H1 (cell line): ENCODE measurements around the gene CYP2J2. TPM values are rescaled to one million over a fixed set of nuclear protein-coding genes. Genes with fewer than 3 reads are reported as not detected.

Source experiments
- CTCF ChIA-PET: fragments of 300-600 bp; sonication (Branson Sonifier 250); formaldehyde crosslinking; loops from one replicate; lab custom pipeline; 2021; ENCODE audit not compliant: partially characterized antibody; lab: Charles Lee
- POLR2A ChIA-PET: fragments of 300-600 bp; sonication (Branson Sonifier 250); formaldehyde crosslinking; loops from one replicate; lab custom pipeline; 2021; ENCODE audit warnings: inconsistent platforms; ENCODE audit not compliant: partially characterized antibody; lab: Charles Lee
- DNase-seq, 2 experiments: peaks; one replicate each; pipeline versions ENCODE4 v3.0.0 to v3.0.0-alpha.2; 2010 to 2022; ENCODE audit warnings: low spot score in 2 of 2, low read depth in 1 of 2, mixed read lengths in 1 of 2
- FAIRE-seq: peaks from 2 replicates; lab custom pipeline; 2011; peaks lifted over from hg19 to GRCh38; lab: Jason Lieb, UNC
- H2AFZ ChIP-seq: 2 replicates; pipeline ENCODE4 v1.8.1; 2012; ENCODE audit warnings: low read length, inconsistent platforms
- H2AK5ac ChIP-seq: 2 replicates; pipeline ENCODE4 v1.6.1; 2013; ENCODE audit warnings: low read depth, low read length
- H2BK120ac ChIP-seq: replicated peaks from 2 replicates; pipeline ENCODE3; 2013; ENCODE audit warnings: low read depth, low read length, inconsistent platforms
- H2BK12ac ChIP-seq: 2 replicates; pipeline ENCODE4 v1.6.1; 2013; ENCODE audit warnings: low read depth, low read length
- H2BK15ac ChIP-seq: 2 replicates; pipeline ENCODE4 v1.6.1; 2013; ENCODE audit warnings: low read length
- H2BK20ac ChIP-seq: 2 replicates; pipeline ENCODE4 v1.6.1; 2013; ENCODE audit warnings: low read length
- H2BK5ac ChIP-seq: 2 replicates; pipeline ENCODE4 v1.6.1; 2013; ENCODE audit warnings: low read depth, low read length
- H3K14ac ChIP-seq: 2 replicates; pipeline ENCODE4 v1.6.1; 2013; ENCODE audit warnings: inconsistent platforms; ENCODE audit not compliant: insufficient read length
- H3K18ac ChIP-seq: 2 replicates; pipeline ENCODE4 v1.6.1; 2013; ENCODE audit warnings: low read length; ENCODE audit errors: extremely low read depth
- H3K23ac ChIP-seq: 2 replicates; pipeline ENCODE4 v1.6.1; 2013; ENCODE audit warnings: inconsistent platforms; ENCODE audit not compliant: insufficient read length
- H3K23me2 ChIP-seq: 2 replicates; pipeline ENCODE4 v1.6.1; 2013; ENCODE audit warnings: low read depth, low read length
- H3K27ac ChIP-seq: 2 replicates; pipeline ENCODE4 v1.6.1; 2011; ENCODE audit warnings: low read depth, low read length, inconsistent platforms
- H3K27me3 ChIP-seq, 4 experiments: replicated peaks in 1 of 4; 1 replicate in 1 of 4; 2 replicates in 3 of 4; pipeline versions ENCODE4 v1.6.1 to v1.8.1; 2011 to 2013; ENCODE audit warnings: low read length in 3 of 4, mild to moderate bottlenecking in 3 of 4, inconsistent platforms in 2 of 4, mixed read lengths in 2 of 4, moderate library complexity in 1 of 4; ENCODE audit not compliant: control insufficient read depth in 3 of 4, insufficient read depth in 3 of 4; ENCODE audit errors: extremely low read depth in 1 of 4
- H3K36me3 ChIP-seq, 4 experiments: 2 replicates each; pipeline versions ENCODE4 v1.6.1 to v1.8.1; 2011 to 2013; ENCODE audit warnings: mild to moderate bottlenecking in 4 of 4, low read length in 3 of 4, moderate library complexity in 2 of 4, control low read depth in 1 of 4, inconsistent platforms in 1 of 4; ENCODE audit not compliant: insufficient read depth in 4 of 4, control insufficient read depth in 2 of 4
- H3K4ac ChIP-seq: replicated peaks from 2 replicates; pipeline ENCODE3; 2013; ENCODE audit warnings: low read length, low read depth, mixed read lengths, inconsistent platforms; ENCODE audit not compliant: insufficient read length
- H3K4me1 ChIP-seq, 4 experiments: replicated peaks in 1 of 4; 1 replicate in 1 of 4; 2 replicates in 3 of 4; pipeline versions ENCODE4 v1.6.1 to v1.8.1; 2011 to 2013; ENCODE audit warnings: low read length in 3 of 4, inconsistent platforms in 2 of 4, mixed read lengths in 1 of 4; ENCODE audit not compliant: insufficient read depth in 4 of 4, control insufficient read depth in 3 of 4
- H3K4me2 ChIP-seq, 2 experiments: 2 replicates each; pipeline versions ENCODE4 v1.6.1 to v1.8.1; 2011 to 2013; ENCODE audit warnings: low read depth in 2 of 2, low read length in 2 of 2, control low read depth in 1 of 2, inconsistent platforms in 1 of 2, mild to moderate bottlenecking in 1 of 2; ENCODE audit not compliant: insufficient read depth in 1 of 2
- H3K4me3 ChIP-seq, 4 experiments: fragments of 200-600, 300-600 bp in 1 of 4; sonication (generic), shearing (Covaris generic), sonication (Bioruptor Twin) in 1 of 4; 2 replicates each; pipeline versions ENCODE4 v1.5.1 to v1.8.1; 2011 to 2016; ENCODE audit warnings: low read length in 4 of 4, low read depth in 3 of 4, control low read depth in 2 of 4, inconsistent platforms in 2 of 4, mild to moderate bottlenecking in 2 of 4, mixed read lengths in 1 of 4, moderate library complexity in 1 of 4; ENCODE audit not compliant: insufficient read depth in 2 of 4; ENCODE audit errors: extremely low read depth in 1 of 4
- H3K56ac ChIP-seq: replicated peaks from 2 replicates; pipeline ENCODE3; 2013; ENCODE audit warnings: low read depth, mild to moderate bottlenecking, mixed read lengths, low read length, inconsistent platforms; ENCODE audit not compliant: insufficient read length
- H3K79me1 ChIP-seq: 2 replicates; pipeline ENCODE4 v1.6.1; 2013; ENCODE audit warnings: low read depth, low read length, control low read depth
- H3K79me2 ChIP-seq, 2 experiments: 2 replicates each; pipeline versions ENCODE4 v1.6.1 to v1.8.1; 2012 to 2013; ENCODE audit warnings: low read length in 2 of 2, mild to moderate bottlenecking in 2 of 2, inconsistent platforms in 1 of 2; ENCODE audit not compliant: insufficient read depth in 2 of 2, control insufficient read depth in 1 of 2
- H3K9ac ChIP-seq, 4 experiments: replicated peaks in 1 of 4; 1 replicate in 1 of 4; 2 replicates in 3 of 4; pipeline versions ENCODE4 v1.6.1 to v1.8.1; 2011 to 2013; ENCODE audit warnings: low read depth in 3 of 4, low read length in 3 of 4, control low read depth in 2 of 4, mild to moderate bottlenecking in 2 of 4, moderate library complexity in 2 of 4, inconsistent platforms in 1 of 4; ENCODE audit errors: extremely low read depth in 1 of 4
- H3K9me3 ChIP-seq, 2 experiments: 2 replicates each; pipeline versions ENCODE4 v1.6.1 to v1.8.1; 2012 to 2013; ENCODE audit warnings: mild to moderate bottlenecking in 2 of 2, moderate library complexity in 2 of 2, control low read depth in 1 of 2, inconsistent platforms in 1 of 2, low read depth in 1 of 2, low read length in 1 of 2, mixed read lengths in 1 of 2; ENCODE audit not compliant: insufficient read depth in 2 of 2
- H4K20me1 ChIP-seq, 2 experiments: replicated peaks in 1 of 2; 2 replicates each; pipeline versions ENCODE3 to v1.8.1; 2011 to 2013; ENCODE audit warnings: inconsistent platforms in 2 of 2, low read length in 2 of 2, mild to moderate bottlenecking in 1 of 2; ENCODE audit not compliant: insufficient read depth in 2 of 2, control insufficient read depth in 1 of 2
- H4K5ac ChIP-seq: 2 replicates; pipeline ENCODE4 v1.6.1; 2013; ENCODE audit warnings: low read length, low read depth, mixed read lengths, inconsistent platforms; ENCODE audit not compliant: insufficient read length
- H4K8ac ChIP-seq: 2 replicates; pipeline ENCODE4 v1.8.0; 2013; ENCODE audit warnings: mild to moderate bottlenecking, moderate library complexity, low read length, inconsistent platforms; ENCODE audit not compliant: insufficient read depth; ENCODE audit errors: extremely low read depth
- H4K91ac ChIP-seq: replicated peaks from 2 replicates; pipeline ENCODE3; 2013; ENCODE audit warnings: low read length, mixed read lengths, inconsistent platforms; ENCODE audit not compliant: insufficient read length
- BCL11A ChIP-seq, 2 experiments: IDR thresholded peaks; one replicate each; pipeline ENCODE4 v1.6.1; 2011; ENCODE audit warnings: low read depth in 2 of 2, low read length in 2 of 2, mild to moderate bottlenecking in 2 of 2
- BRCA1 ChIP-seq: IDR thresholded peaks from 2 replicates; pipeline ENCODE4 v1.6.1; 2012; ENCODE audit warnings: low read depth, low read length, improper control_type of control experiment
- CBX8 ChIP-seq: fragments of 300-800, 300-1000 bp; sonication (generic); IDR thresholded peaks from 2 replicates; pipeline ENCODE4 v1.7.1; 2016; ENCODE audit warnings: low read depth, low read length, borderline replicate concordance
- CHD2 ChIP-seq: IDR thresholded peaks from 2 replicates; pipeline ENCODE4 v1.6.1; 2012; ENCODE audit warnings: low read length, improper control_type of control experiment
- CREB1 ChIP-seq: IDR thresholded peaks from 2 replicates; pipeline ENCODE4 v1.6.1; 2012; ENCODE audit warnings: inconsistent platforms
- CTCF ChIP-seq, 3 experiments: IDR thresholded peaks; 1 replicate in 2 of 3; 2 replicates in 1 of 3; pipeline versions ENCODE4 v1.5.1 to v1.6.1; 2011; ENCODE audit warnings: low read length in 3 of 3, mild to moderate bottlenecking in 3 of 3, inconsistent platforms in 2 of 3, low read depth in 1 of 3, moderate library complexity in 1 of 3; ENCODE audit not compliant: insufficient read depth in 1 of 3; ENCODE audit errors: control extremely low read depth in 1 of 3
- MAFK ChIP-seq: IDR thresholded peaks from 2 replicates; pipeline ENCODE4 v1.6.1; 2012; ENCODE audit warnings: low read depth, mild to moderate bottlenecking, improper control_type of control experiment, low read length
- POLR2A ChIP-seq, 2 experiments: IDR thresholded peaks; 1 replicate in 1 of 2; 2 replicates in 1 of 2; pipeline ENCODE4 v1.6.1; 2011; ENCODE audit warnings: low read depth in 2 of 2, low read length in 2 of 2, mild to moderate bottlenecking in 2 of 2; ENCODE audit errors: control extremely low read depth in 1 of 2
- SIN3A ChIP-seq, 2 experiments: IDR thresholded peaks in 1 of 2; conservative IDR thresholded peaks in 1 of 2; 2 replicates each; pipeline ENCODE4 v1.6.1; 2011 to 2012; ENCODE audit warnings: low read length in 2 of 2, improper control_type of control experiment in 1 of 2, low read depth in 1 of 2, mild to moderate bottlenecking in 1 of 2
- SP4 ChIP-seq: IDR thresholded peaks from 2 replicates; pipeline ENCODE4 v1.6.1; 2012; ENCODE audit warnings: low read length, inconsistent platforms
- WGBS, 2 experiments: shearing (Covaris generic) in 1 of 2; methylation state at CpG; one replicate each; pipeline versions ENCODE4 v1.1.6 to v1.1.7; 2013 to 2015; ENCODE audit warnings: low lambda C conversion rate in 2 of 2, mixed read lengths in 2 of 2, inconsistent platforms in 1 of 2, low coverage in 1 of 2, missing lambda C conversion rate in 1 of 2; ENCODE audit not compliant: insufficient replicate concordance in 2 of 2, insufficient coverage in 1 of 2, insufficient read length in 1 of 2; ENCODE audit errors: extremely low coverage in 1 of 2, missing lambda C conversion rate in 1 of 2; 5-methylcytosine and 5-hydroxymethylcytosine counted together
- polyA plus RNA-seq, 7 experiments: library from polyadenylated mRNA; depleted of rRNA in 3 of 7; stranded (reverse) in 5 of 7; unstranded in 2 of 7; fragments of >200 nt in 5 of 7; fragments of 200-250 nt in 2 of 7; gene quantifications; 1 replicate in 5 of 7; 2 replicates in 1 of 7; 4 replicates in 1 of 7; pipeline versions ENCODE4 v1.2.1 to v1.2.3, GENCODE V29; 2011 to 2013; ENCODE audit warnings: missing spikeins in 2 of 7, mixed read lengths in 2 of 7
- total RNA-seq: library from RNA; stranded (reverse); fragmentation: NEBNext Ultra II Directional; extraction: Animal tissue kit (Norgen Biotek cat#: 25700); gene quantifications from 2 replicates; pipeline ENCODE4 v1.2.1, GENCODE V29; 2021
- TF ChIP-seq, protein P1 (sequence below): IDR thresholded peaks from 2 replicates; pipeline ENCODE4 v1.6.1; 2011; ENCODE audit warnings: low read length, improper control_type of control experiment

The CYP2J2 gene
- total and polyA plus RNA-seq, 2 of the 8 experiments (the other 6 are each of a cell fraction or from before 2014, with no cell fraction given), result 0.59 to 2.1 TPM

DNA sequence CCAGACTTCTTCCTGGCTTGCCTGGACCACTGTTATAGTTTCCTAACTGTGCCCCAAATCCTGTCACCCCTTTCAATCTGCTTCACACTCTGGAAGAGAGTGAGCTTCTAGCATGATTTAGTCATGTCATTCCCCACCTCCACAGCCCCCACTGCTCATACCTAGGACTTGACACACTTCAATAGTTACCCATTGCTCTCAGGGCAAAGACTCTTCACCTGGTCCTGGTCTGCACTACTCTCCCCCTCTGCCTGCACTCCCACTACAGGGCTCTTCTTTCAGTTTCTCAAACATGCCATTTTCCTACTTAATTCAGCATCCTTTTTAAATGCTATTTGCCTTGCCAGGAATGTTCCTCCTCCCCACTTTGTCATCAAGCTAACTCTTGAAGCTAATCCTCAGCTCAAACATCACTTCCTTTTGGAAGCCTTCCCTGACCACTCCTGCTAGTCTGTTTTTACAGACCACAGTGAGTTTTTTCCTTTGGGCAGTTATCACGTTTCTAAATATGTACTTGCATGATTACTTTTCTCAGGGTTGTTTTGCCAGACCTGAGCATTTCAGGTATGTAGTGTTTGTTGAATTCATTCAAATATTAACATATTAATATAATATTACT is 24.7 kb downstream of the CYP2J2 start:
- Histone ChIP-seq H3K79me2 (no peaks in the 10 kb centered on the region), H2BK15ac (no peak overlapping the region), H4K20me1 (no peaks in the 10 kb centered on the region), H3K18ac (no peak overlapping the region), H2BK5ac (no peak overlapping the region), H2BK120ac (no peak overlapping the region), H3K4ac (no peak overlapping the region), H2AK5ac (no peak overlapping the region), H2BK20ac (no peak overlapping the region), H3K56ac (no peak overlapping the region), H3K14ac (no peak overlapping the region), H3K79me1 (no peaks in the 10 kb centered on the region), H3K36me3 (no peaks in the 10 kb centered on the region), H3K23ac (no peak overlapping the region), H4K5ac (no peak overlapping the region), H3K9me3 (no peaks in the 10 kb centered on the region), H3K4me2 (no peak overlapping the region), H2BK12ac (no peak overlapping the region), H4K8ac (no peak overlapping the region), H3K27ac (no peak overlapping the region), H3K27me3 (no peaks in the 10 kb centered on the region), H3K4me3 (no peak overlapping the region), H3K4me1 (no peaks in the 10 kb centered on the region), H2AFZ (no peak overlapping the region), H3K23me2 (0 out of 2 replicates have a peak, but pooled peaks cover 3% of the 10 kb centered on the region), H3K9ac (no peak overlapping the region), H4K91ac (no peak overlapping the region)
- POLR2A ChIA-PET, result no interaction called here
- DNase-seq (no peak), FAIRE-seq (no peak)
- CTCF ChIA-PET, result interaction anchor here (0.7 to 4.9 kb wide), 20 partner anchors 8 to 283 kb away, joined by 3 to 63 read pairs (median 10); no protein-coding TSS in a partner anchor
- 100% methylated on average over 1 of the region's 1 CpG; no CpG with 5 or more reads in 1 of the 2 experiments for WGBS, 2 experiments
- TF ChIP-seq BRCA1 (no peak), SIN3A (conservative IDR thresholded peaks at IDR 0.05 in 1 of 2, IDR thresholded peaks at IDR 0.05 in 1 of 2; ENCODE audit: low read depth in 1 of 2, low read length in 2 of 2) (no peak), MAFK (no peak), BCL11A (IDR thresholded peaks at IDR 0.05; ENCODE audit: low read depth in 2 of 2, low read length in 2 of 2) (no peak), CBX8 (no peak), CTCF (IDR thresholded peaks at IDR 0.05; ENCODE audit: control extremely low read depth in 1 of 3, insufficient read depth in 1 of 3, low read depth in 1 of 3, low read length in 3 of 3) (no peak), POLR2A (IDR thresholded peaks at IDR 0.05; ENCODE audit: control extremely low read depth in 1 of 2, low read depth in 2 of 2, low read length in 2 of 2) (no peak), CHD2 (no peak), SP4 (no peak), CREB1 (no peak)
- TF ChIP-seq, protein P1, sequence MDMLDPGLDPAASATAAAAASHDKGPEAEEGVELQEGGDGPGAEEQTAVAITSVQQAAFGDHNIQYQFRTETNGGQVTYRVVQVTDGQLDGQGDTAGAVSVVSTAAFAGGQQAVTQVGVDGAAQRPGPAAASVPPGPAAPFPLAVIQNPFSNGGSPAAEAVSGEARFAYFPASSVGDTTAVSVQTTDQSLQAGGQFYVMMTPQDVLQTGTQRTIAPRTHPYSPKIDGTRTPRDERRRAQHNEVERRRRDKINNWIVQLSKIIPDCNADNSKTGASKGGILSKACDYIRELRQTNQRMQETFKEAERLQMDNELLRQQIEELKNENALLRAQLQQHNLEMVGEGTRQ, result no peak
